KMS-11 (cell line): Measurements from ENCODE around the gene GATA3.

Experiments
- H2AFZ ChIP-seq: fragments of 200-600 bp; sonication (generic); 2 replicates; pipeline ENCODE4 v1.6.1; 2016; ENCODE audit warnings: antibody characterized with exemption, mixed run types, low read depth
- H3K27ac ChIP-seq: fragments of 200-600 bp; sonication (generic); 2 replicates; pipeline ENCODE4 v1.6.1; 2016; ENCODE audit warnings: mild to moderate bottlenecking, mixed run types
- H3K27me3 ChIP-seq: fragments of 200-600 bp; sonication (generic); 2 replicates; pipeline ENCODE4 v1.6.1; 2017; ENCODE audit warnings: mild to moderate bottlenecking, low read depth, mixed run types, moderate library complexity; ENCODE audit not compliant: insufficient read depth
- H3K36me3 ChIP-seq: fragments of 200-600 bp; sonication (generic); 2 replicates; pipeline ENCODE4 v1.6.1; 2017; ENCODE audit warnings: mild to moderate bottlenecking, mixed run types; ENCODE audit not compliant: insufficient read depth
- H3K4me1 ChIP-seq: fragments of 200-600 bp; sonication (generic); 2 replicates; pipeline ENCODE4 v1.6.1; 2016; ENCODE audit warnings: mild to moderate bottlenecking, low read depth, mixed run types; ENCODE audit not compliant: poor library complexity, severe bottlenecking
- H3K4me2 ChIP-seq: fragments of 200-600 bp; sonication (generic); 2 replicates; pipeline ENCODE4 v1.7.0; 2016; ENCODE audit warnings: mild to moderate bottlenecking, mixed run types
- H3K4me3 ChIP-seq: fragments of 200-600 bp; sonication (generic); IDR thresholded peaks from 2 replicates; pipeline ENCODE4 v1.6.1; 2017; ENCODE audit warnings: low read depth, low read length, mixed read lengths; ENCODE audit not compliant: insufficient read depth
- H3K79me2 ChIP-seq: fragments of 200-600 bp; sonication (generic); 2 replicates; pipeline ENCODE4 v1.6.1; 2016; ENCODE audit warnings: low read depth, mixed run types; ENCODE audit not compliant: insufficient read depth
- H3K9ac ChIP-seq: fragments of 200-600 bp; sonication (generic); 2 replicates; pipeline ENCODE4 v1.6.1; 2016; ENCODE audit warnings: mild to moderate bottlenecking, mixed run types
- H4K20me1 ChIP-seq: fragments of 200-600 bp; sonication (generic); 2 replicates; pipeline ENCODE4 v1.6.1; 2016; ENCODE audit warnings: mild to moderate bottlenecking, mixed run types; ENCODE audit not compliant: insufficient read depth
- TF ChIP-seq, protein P1 (sequence below): fragments of 200-600 bp; sonication (generic); conservative IDR thresholded peaks from 2 replicates; pipeline ENCODE4 v1.6.1; 2017; ENCODE audit warnings: low read depth, mild to moderate bottlenecking, antibody characterized with exemption, low read length, moderate library complexity, mixed read lengths

GATA3 gene

DNA sequence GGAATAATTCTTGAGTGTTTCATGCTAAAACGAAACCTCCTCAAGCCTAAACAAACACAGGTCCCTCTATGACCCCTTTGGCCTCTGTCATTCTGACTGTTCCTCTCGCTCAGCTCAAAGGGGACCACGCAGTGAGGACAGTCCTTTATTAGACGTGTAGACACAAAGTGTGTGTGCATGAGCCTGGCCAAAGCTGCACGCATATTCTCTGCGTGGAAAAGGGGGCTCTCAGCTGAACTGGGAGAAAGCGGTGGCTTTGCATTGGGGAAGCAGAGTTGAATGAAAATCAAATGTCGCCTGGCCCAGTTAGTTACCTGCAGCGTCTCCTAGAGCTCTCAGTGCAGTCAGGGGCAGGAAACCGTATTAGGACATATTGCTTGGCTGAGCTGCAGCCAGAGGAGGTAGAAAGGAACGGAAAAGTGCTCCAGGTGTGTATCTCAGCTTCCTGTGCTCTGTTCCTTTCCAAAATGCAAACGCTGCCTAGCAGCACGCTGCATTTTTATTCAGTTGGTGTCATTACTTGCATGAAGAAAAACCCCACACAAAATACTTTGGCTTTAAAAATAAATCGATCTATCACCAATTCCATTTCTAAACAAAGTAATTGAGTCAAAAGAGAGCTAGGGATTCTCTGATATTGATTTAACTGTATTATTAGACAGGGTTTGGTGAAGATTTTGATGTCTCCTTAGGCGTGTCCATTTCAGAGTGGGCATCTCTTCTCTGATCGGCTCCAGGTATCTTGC is 4.9 kb downstream of the GATA3 start:
- Histone ChIP-seq H2AFZ (no peak overlapping the region), H3K4me2 (no peak overlapping the region), H3K9ac (no peak overlapping the region), H4K20me1 (no peaks in the 10 kb centered on the region), H3K27ac (no peak overlapping the region), H3K36me3 (no peaks in the 10 kb centered on the region), H3K4me1 (no peaks in the 10 kb centered on the region), H3K4me3 (no peak overlapping the region), H3K79me2 (no peaks in the 10 kb centered on the region), H3K27me3 (no peaks in the 10 kb centered on the region)
- TF ChIP-seq, protein P1, sequence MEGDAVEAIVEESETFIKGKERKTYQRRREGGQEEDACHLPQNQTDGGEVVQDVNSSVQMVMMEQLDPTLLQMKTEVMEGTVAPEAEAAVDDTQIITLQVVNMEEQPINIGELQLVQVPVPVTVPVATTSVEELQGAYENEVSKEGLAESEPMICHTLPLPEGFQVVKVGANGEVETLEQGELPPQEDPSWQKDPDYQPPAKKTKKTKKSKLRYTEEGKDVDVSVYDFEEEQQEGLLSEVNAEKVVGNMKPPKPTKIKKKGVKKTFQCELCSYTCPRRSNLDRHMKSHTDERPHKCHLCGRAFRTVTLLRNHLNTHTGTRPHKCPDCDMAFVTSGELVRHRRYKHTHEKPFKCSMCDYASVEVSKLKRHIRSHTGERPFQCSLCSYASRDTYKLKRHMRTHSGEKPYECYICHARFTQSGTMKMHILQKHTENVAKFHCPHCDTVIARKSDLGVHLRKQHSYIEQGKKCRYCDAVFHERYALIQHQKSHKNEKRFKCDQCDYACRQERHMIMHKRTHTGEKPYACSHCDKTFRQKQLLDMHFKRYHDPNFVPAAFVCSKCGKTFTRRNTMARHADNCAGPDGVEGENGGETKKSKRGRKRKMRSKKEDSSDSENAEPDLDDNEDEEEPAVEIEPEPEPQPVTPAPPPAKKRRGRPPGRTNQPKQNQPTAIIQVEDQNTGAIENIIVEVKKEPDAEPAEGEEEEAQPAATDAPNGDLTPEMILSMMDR: no peak

DNA sequence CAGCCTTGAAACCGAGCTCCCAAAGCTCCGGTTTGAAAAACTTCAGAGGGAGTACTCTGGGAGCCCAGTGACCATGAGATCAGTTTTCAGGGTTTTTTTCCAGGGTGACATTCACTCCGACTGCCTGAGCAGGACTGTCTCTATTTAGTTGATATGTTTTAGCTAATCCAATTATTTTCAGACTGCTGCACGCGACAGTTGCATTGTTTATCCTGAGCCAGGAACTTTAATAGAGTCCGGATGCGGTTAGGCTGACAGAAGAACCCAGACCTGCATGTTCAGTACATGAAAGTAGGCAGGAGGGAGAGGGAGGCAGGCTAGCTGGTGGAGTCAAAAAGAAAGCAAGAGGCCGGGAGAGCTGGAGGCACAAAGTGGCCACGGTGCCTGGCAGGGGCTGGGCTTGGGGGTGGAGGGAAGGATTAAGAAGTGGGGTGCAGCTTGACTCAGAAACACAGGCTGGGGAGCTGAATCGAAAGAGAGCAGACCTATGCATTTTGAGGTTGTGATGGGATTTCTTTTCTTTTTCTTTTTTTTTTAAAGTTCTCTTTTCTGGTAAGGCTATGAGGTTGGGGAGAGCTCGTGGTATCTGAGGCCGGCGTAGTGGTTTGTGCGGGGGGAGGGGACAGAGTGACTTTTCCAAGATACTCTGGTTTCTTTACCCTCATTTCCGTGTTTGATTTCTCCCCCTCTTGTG is 5.7 kb downstream of the GATA3 start:
- no peaks in the 10 kb centered on the region for H3K36me3 ChIP-seq
- no peak overlapping the region for H2AFZ ChIP-seq
- H3K27me3 ChIP-seq: no peaks in the 10 kb centered on the region
- no peaks in the 10 kb centered on the region for H3K4me1 ChIP-seq
- no peak overlapping the region for H3K4me3 ChIP-seq
- H3K9ac ChIP-seq: no peak overlapping the region
- no peak overlapping the region for H3K27ac ChIP-seq
- H3K79me2 ChIP-seq: no peaks in the 10 kb centered on the region
- TF ChIP-seq, protein P1: no peak
- H3K4me2 ChIP-seq: no peak overlapping the region
- no peaks in the 10 kb centered on the region for H4K20me1 ChIP-seq

DNA sequence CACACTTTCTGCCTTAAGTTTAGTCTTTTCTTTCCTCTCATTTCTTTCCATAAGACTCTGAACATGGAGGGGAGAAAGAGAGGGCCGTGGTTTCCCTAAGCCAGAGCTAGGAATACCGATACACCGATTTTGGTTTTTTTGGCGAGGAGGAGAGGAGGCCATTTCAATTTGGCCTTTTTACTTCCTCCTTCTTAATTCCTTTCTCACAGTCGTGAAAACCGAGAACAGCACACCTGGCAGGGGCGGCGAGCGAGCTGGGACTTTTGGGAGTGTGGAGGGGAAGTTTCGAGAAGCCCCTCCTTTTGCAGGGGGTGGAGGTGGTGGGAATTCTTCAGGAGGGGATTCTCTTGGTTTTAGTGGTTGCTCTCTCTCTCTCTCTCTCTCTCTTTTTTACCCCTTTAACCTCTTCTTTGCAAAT is 6.2 kb downstream of the GATA3 start:
- no peak overlapping the region for H3K27ac ChIP-seq
- H3K4me1 ChIP-seq: no peaks in the 10 kb centered on the region
- no peaks in the 10 kb centered on the region for H3K27me3 ChIP-seq
- H3K4me2 ChIP-seq: no peak overlapping the region
- H2AFZ ChIP-seq: no peak overlapping the region
- no peak overlapping the region for H3K9ac ChIP-seq
- H3K79me2 ChIP-seq: no peaks in the 10 kb centered on the region
- no peaks in the 10 kb centered on the region for H3K36me3 ChIP-seq
- TF ChIP-seq, protein P1: no peak
- no peak overlapping the region for H3K4me3 ChIP-seq
- no peaks in the 10 kb centered on the region for H4K20me1 ChIP-seq

DNA sequence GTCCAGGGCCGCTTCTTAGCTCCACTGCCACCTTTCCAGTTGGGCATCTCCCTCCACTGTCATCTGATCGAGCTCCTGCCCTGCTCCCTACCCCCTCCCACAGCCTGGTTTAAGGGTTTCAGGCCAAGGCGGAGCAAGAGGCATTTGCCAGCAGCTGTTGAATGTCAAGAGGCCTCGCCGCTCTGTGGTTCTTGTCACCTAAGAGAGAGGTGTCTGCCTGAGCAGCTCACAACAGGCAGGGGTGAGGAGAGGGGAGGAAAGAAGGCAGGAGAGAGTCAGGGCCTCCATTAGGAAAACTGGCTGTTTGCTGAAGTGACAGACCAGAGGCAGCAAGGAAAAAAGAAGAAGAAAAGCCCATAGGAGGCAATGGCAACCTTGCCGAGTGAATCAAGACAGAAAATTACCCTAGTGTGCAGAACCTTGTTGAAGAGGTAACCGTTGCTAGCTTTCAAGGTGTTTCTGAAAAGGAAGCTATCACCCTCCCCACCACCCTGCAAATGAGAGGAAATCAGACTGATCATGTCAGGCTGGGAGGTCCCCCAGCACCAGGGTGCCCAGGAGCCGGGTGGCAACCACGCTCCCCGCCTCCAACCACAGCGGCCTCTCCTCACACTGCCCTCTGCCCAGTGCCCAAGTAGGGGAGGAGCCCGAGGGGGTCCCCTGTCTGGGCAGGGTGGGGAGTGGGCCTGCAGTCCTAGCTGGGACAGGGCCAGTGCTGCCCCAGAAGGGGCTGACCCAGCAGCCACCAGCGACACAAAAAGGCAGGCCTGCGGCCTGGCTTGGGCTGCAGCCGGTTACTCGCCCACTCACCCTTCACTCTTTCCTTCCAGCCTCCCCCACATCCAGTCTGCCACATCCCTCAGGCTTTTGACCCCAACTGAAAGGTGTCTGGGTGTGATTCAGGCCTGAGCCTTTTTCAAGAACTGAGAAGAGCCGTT is 7.1 kb downstream of the GATA3 start:
- no peaks in the 10 kb centered on the region for H3K36me3 ChIP-seq
- no peaks in the 10 kb centered on the region for H3K79me2 ChIP-seq
- H3K4me3 ChIP-seq: no peak overlapping the region
- no peaks in the 10 kb centered on the region for H3K27me3 ChIP-seq
- TF ChIP-seq, protein P1: no peak
- H3K4me2 ChIP-seq: no peak overlapping the region
- H3K9ac ChIP-seq: no peak overlapping the region
- H4K20me1 ChIP-seq: no peaks in the 10 kb centered on the region
- H3K4me1 ChIP-seq: no peaks in the 10 kb centered on the region
- H2AFZ ChIP-seq: no peak overlapping the region
- no peak overlapping the region for H3K27ac ChIP-seq
